Measurements from ENCODE around the gene PPP1R12B. TPM values are rescaled to one million over a fixed set of nuclear protein-coding genes. Genes with fewer than 3 reads are reported as not detected.
"Not testable (repeated sequence)": the region's sequence is repeated elsewhere in the genome, so short reads cannot be mapped to it uniquely, and the experiment has no call there.

Gene PPP1R12B
- total and polyA plus RNA-seq, 2 experiments from 2014 or later = 8.1 to 15.0 TPM

DNA sequence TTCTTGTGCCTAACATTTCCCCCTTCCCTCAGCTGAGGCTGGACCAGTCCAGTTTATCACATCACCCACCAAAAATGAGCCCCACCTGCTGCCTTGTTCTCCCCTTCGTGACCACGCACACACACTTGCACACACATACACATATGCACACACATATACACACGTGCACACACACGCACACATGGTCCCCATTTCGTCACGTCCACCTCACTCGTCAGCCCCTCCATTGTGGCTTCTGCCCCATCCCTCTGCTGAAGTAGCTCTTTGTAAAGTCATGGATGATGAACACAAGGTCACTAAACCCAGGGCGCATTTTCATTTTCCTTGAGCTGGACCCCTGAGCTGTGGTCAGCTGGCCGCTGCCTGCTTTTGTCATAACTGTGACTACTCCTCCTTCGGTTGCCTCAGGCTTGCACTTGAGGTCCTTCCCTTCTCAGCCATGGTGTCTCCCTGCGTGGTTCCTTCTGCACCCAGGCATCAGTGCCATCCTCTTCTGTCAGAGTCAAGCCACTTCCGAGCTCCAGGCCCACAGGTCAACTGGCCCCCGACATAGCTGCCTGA is 267.9 kb downstream of the PPP1R12B start:
- Histone ChIP-seq H3K4me1 (ENCODE audit: insufficient read depth) (peaks cover 25% of the 10 kb centered on the region), H3K36me3 (replicated peaks; ENCODE audit: insufficient read depth, low read depth) (no peaks in the 10 kb centered on the region), H2AFZ (no peak overlapping the region), H3K9me2 (replicated peaks; ENCODE audit: insufficient read depth) (no peaks in the 10 kb centered on the region), H3K4me3 (no peak overlapping the region), H3K79me2 (no peaks in the 10 kb centered on the region), H4K20me1 (ENCODE audit: insufficient read depth, poor library complexity, severe bottlenecking) (no peaks in the 10 kb centered on the region), H3K27ac (peak overlapping the region; percentile 78), H3K4me2 (no peak overlapping the region), H3K27me3 (no peaks in the 10 kb centered on the region), H3K9me3 (ENCODE audit: low read depth) (no peaks in the 10 kb centered on the region)
- WGBS (ENCODE audit: low lambda C conversion rate, missing lambda C conversion rate) = 94% methylated on average over 13 of the region's 13 CpGs
- DNase-seq (ENCODE audit: low spot score) = no peak
- TF ChIP-seq EZH2phosphoT487 (IDR thresholded peaks at IDR 0.05; ENCODE audit: low read depth, severe bottlenecking, unreplicated experiment) (no peak), EZH2 (IDR thresholded peaks at IDR 0.05; ENCODE audit: borderline replicate concordance) (no peak)
- TF ChIP-seq, protein P1, sequence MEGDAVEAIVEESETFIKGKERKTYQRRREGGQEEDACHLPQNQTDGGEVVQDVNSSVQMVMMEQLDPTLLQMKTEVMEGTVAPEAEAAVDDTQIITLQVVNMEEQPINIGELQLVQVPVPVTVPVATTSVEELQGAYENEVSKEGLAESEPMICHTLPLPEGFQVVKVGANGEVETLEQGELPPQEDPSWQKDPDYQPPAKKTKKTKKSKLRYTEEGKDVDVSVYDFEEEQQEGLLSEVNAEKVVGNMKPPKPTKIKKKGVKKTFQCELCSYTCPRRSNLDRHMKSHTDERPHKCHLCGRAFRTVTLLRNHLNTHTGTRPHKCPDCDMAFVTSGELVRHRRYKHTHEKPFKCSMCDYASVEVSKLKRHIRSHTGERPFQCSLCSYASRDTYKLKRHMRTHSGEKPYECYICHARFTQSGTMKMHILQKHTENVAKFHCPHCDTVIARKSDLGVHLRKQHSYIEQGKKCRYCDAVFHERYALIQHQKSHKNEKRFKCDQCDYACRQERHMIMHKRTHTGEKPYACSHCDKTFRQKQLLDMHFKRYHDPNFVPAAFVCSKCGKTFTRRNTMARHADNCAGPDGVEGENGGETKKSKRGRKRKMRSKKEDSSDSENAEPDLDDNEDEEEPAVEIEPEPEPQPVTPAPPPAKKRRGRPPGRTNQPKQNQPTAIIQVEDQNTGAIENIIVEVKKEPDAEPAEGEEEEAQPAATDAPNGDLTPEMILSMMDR (IDR thresholded peaks at IDR 0.05; ENCODE audit: poor library complexity) = no peak

DNA sequence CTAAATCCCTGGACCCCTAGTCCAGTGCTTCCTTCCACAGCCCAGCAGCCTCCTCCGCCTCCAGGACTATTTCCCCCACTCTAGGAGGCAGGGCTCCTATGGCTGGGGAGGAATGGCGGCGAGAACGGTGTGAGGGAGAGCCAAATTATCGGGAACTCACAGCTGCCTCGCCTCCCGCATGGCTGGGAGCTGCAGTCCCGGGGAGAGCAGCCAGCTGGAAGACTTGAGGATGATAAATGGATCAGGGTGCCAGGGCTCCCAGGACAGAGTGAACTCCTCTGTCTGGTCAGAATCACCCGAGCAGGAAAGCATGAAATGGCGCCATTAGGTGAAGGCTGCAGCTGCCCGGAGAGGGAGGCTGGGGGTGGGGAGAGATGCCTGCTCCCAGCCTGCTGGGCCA is 270.5 kb downstream of the PPP1R12B start:
- not testable (repeated sequence) for H2AFZ ChIP-seq; H4K20me1 ChIP-seq (ENCODE audit: insufficient read depth, poor library complexity, severe bottlenecking); H3K4me3 ChIP-seq; H3K36me3 ChIP-seq (replicated peaks; ENCODE audit: insufficient read depth, low read depth); H3K27ac ChIP-seq; H3K27me3 ChIP-seq; H3K4me2 ChIP-seq; H3K9me3 ChIP-seq (ENCODE audit: low read depth); DNase-seq (ENCODE audit: low spot score); H3K79me2 ChIP-seq; H3K9me2 ChIP-seq (replicated peaks; ENCODE audit: insufficient read depth)
- peaks cover 33% of the 10 kb centered on the region for H3K4me1 ChIP-seq (ENCODE audit: insufficient read depth)
- 78% methylated on average over 11 of the region's 11 CpGs for WGBS (ENCODE audit: low lambda C conversion rate, missing lambda C conversion rate)

DNA sequence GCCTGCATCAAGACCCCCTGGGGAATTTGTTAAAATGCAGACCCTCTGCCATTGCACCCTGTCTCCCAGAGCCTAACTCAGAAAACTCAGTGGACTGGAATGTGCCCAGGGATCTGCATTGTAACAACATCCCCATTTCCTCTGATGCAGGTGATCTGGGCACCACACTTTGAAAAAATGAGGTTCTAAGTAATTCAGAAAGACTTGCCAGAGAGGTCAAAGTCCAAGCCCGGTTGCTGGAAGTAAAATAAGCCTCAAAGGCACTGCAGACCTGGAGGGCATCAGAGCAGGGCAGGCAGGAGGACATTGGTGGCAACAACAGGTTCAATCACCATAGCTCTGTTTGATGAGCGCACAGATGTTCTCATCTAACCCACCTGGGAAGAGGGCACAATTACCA is 271.0 kb downstream of the PPP1R12B start:
- H3K4me3 ChIP-seq = no peak overlapping the region
- H3K79me2 ChIP-seq = no peaks in the 10 kb centered on the region
- H3K27ac ChIP-seq = no peak overlapping the region
- H3K36me3 ChIP-seq (replicated peaks; ENCODE audit: insufficient read depth, low read depth) = no peaks in the 10 kb centered on the region
- H4K20me1 ChIP-seq (ENCODE audit: insufficient read depth, poor library complexity, severe bottlenecking) = no peaks in the 10 kb centered on the region
- no peaks in the 10 kb centered on the region for H3K9me2 ChIP-seq (replicated peaks; ENCODE audit: insufficient read depth)
- peaks cover 33% of the 10 kb centered on the region for H3K4me1 ChIP-seq (ENCODE audit: insufficient read depth)
- no peak for DNase-seq (ENCODE audit: low spot score)
- 68% methylated on average over 2 of the region's 2 CpGs for WGBS (ENCODE audit: low lambda C conversion rate, missing lambda C conversion rate)
- no peaks in the 10 kb centered on the region for H3K9me3 ChIP-seq (ENCODE audit: low read depth)
- H3K27me3 ChIP-seq = no peaks in the 10 kb centered on the region
- TF ChIP-seq, protein P1 (IDR thresholded peaks at IDR 0.05; ENCODE audit: poor library complexity) = no peak
- TF ChIP-seq EZH2phosphoT487 (IDR thresholded peaks at IDR 0.05; ENCODE audit: low read depth, severe bottlenecking, unreplicated experiment) (no peak), EZH2 (IDR thresholded peaks at IDR 0.05; ENCODE audit: borderline replicate concordance) (no peak)
- H3K4me2 ChIP-seq = no peak overlapping the region
- H2AFZ ChIP-seq = no peak overlapping the region

DNA sequence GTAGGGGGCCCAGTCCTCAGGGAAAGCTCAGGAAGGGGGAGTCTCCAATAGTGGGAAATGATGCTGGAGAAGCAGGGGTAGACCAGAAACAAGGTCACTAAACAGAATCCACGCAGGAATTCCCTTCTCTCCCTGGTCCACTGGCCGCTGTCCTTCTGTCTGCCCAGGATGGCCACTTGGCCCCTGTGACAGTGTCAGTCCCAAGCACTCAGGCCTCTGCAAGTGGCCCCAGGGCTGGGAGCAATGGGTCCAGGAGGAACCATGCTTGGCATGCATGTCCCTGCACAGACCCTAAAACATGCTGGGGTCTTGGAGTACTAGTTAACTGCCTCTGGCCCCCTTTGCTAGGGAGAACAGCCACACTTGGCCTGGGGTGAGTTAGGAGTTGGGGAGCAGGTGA is 271.5 kb downstream of the PPP1R12B start:
- peaks cover 32% of the 10 kb centered on the region for H3K4me1 ChIP-seq (ENCODE audit: insufficient read depth)
- 86% methylated on average over 1 of the region's 2 CpGs for WGBS (ENCODE audit: low lambda C conversion rate, missing lambda C conversion rate)
- H3K27me3 ChIP-seq = not testable (repeated sequence)

More for the DNA sequence above, 271.5 kb downstream of the PPP1R12B start:
- not testable (repeated sequence) for H3K9me2 ChIP-seq (replicated peaks; ENCODE audit: insufficient read depth); H3K79me2 ChIP-seq; H3K27ac ChIP-seq; H2AFZ ChIP-seq; H3K9me3 ChIP-seq (ENCODE audit: low read depth); H3K4me3 ChIP-seq; DNase-seq (ENCODE audit: low spot score); H3K4me2 ChIP-seq; H4K20me1 ChIP-seq (ENCODE audit: insufficient read depth, poor library complexity, severe bottlenecking); H3K36me3 ChIP-seq (replicated peaks; ENCODE audit: insufficient read depth, low read depth)
